GM23338 (cell line): ENCODE measurements around the gene NDEL1. TPM values are rescaled to one million over a fixed set of nuclear protein-coding genes. Genes with fewer than 3 reads are reported as not detected.

Source experiments
- ATAC-seq: fragments of 200-7000 bp; cut with Tn5 transposase; 3 replicates; pipeline ENCODE4 v1.9.1; 2020
- DNase-seq: peaks from one replicate; pipeline ENCODE4 v3.0.0-alpha.2; 2015; ENCODE audit warnings: low spot score
- H2AFZ ChIP-seq: fragments of 200-600 bp; sonication (generic); 2 replicates; pipeline ENCODE4 v1.8.0; 2016; ENCODE audit warnings: antibody characterized with exemption, mild to moderate bottlenecking, moderate library complexity
- H3F3A ChIP-seq: fragments of 200-600 bp; sonication (generic); replicated peaks from 2 replicates; pipeline ENCODE4 v1.8.0; 2017; ENCODE audit warnings: antibody characterized with exemption, mixed run types, low read depth
- H3K27ac ChIP-seq: fragments of 200-600 bp; sonication (generic); 2 replicates; pipeline ENCODE4 v1.6.1; 2016; ENCODE audit warnings: low read depth
- H3K27me3 ChIP-seq: fragments of 200-600 bp; sonication (generic); 2 replicates; pipeline ENCODE4 v1.8.0; 2016; ENCODE audit warnings: mild to moderate bottlenecking, mixed run types, moderate library complexity; ENCODE audit not compliant: insufficient read depth
- H3K36me3 ChIP-seq: fragments of 200-600 bp; sonication (generic); 2 replicates; pipeline ENCODE4 v1.8.0; 2016; ENCODE audit warnings: mild to moderate bottlenecking; ENCODE audit not compliant: insufficient read depth
- H3K4me1 ChIP-seq: fragments of 200-600 bp; sonication (generic); 2 replicates; pipeline ENCODE4 v1.8.0; 2016; ENCODE audit warnings: mild to moderate bottlenecking, moderate library complexity; ENCODE audit not compliant: insufficient read depth
- H3K4me2 ChIP-seq: fragments of 200-600 bp; sonication (generic); 2 replicates; pipeline ENCODE4 v1.7.1; 2017; ENCODE audit warnings: mixed run types
- H3K4me3 ChIP-seq: fragments of 200-600 bp; sonication (generic); 2 replicates; pipeline ENCODE4 v1.6.1; 2016; ENCODE audit warnings: mixed run types
- H3K79me2 ChIP-seq: fragments of 200-600 bp; sonication (generic); replicated peaks from 2 replicates; pipeline ENCODE4 v1.8.0; 2017; ENCODE audit warnings: mild to moderate bottlenecking; ENCODE audit not compliant: insufficient read depth
- H3K9me2 ChIP-seq: fragments of 200-600 bp; sonication (generic); 2 replicates; pipeline ENCODE4 v1.8.0; 2017; ENCODE audit not compliant: insufficient read depth
- H4K20me1 ChIP-seq: fragments of 200-600 bp; sonication (generic); replicated peaks from 2 replicates; pipeline ENCODE4 v1.8.0; 2017; ENCODE audit warnings: mild to moderate bottlenecking; ENCODE audit not compliant: insufficient read depth
- H3K27ac Mint-ChIP-seq: 2 replicates; pipeline ENCODE4 v1.8.0; 2020; ENCODE audit warnings: inconsistent platforms, mild to moderate bottlenecking, moderate library complexity, mixed read lengths
- H3K27me3 Mint-ChIP-seq: 3 replicates; pipeline ENCODE4 v1.8.0; 2022; ENCODE audit warnings: low read depth, mild to moderate bottlenecking, moderate library complexity, mixed read lengths, inconsistent platforms; ENCODE audit not compliant: insufficient read depth, poor library complexity
- H3K36me3 Mint-ChIP-seq: 3 replicates; pipeline ENCODE4 v1.8.0; 2021; ENCODE audit warnings: low read depth, mild to moderate bottlenecking, inconsistent platforms, moderate library complexity, mixed read lengths
- H3K4me1 Mint-ChIP-seq: 3 replicates; pipeline ENCODE4 v1.8.0; 2020; ENCODE audit warnings: mild to moderate bottlenecking, inconsistent platforms, mixed read lengths
- H3K4me3 Mint-ChIP-seq: 3 replicates; pipeline ENCODE4 v1.8.0; 2021; ENCODE audit warnings: moderate library complexity, mild to moderate bottlenecking, inconsistent platforms, mixed read lengths
- H3K9me3 Mint-ChIP-seq: 3 replicates; pipeline ENCODE4 v1.8.0; 2020; ENCODE audit warnings: moderate library complexity, mild to moderate bottlenecking, inconsistent platforms, mixed read lengths
- CREB1 ChIP-seq: fragments of 250-450 bp; sonication (Bioruptor Pico); IDR thresholded peaks from 2 replicates; pipeline ENCODE4 v1.5.0; 2020; ENCODE audit warnings: low read depth, mild to moderate bottlenecking, moderate library complexity
- EZH2 ChIP-seq: fragments of 200-600 bp; sonication (generic); IDR thresholded peaks from one replicate; pipeline ENCODE4 v1.8.0; 2017; ENCODE audit warnings: antibody characterized with exemption, mild to moderate bottlenecking, low read depth; ENCODE audit not compliant: unreplicated experiment
- EZH2phosphoT487 ChIP-seq: fragments of 200-600 bp; sonication (generic); IDR thresholded peaks from one replicate; pipeline ENCODE4 v1.8.1; 2018; ENCODE audit warnings: antibody characterized with exemption; ENCODE audit not compliant: unreplicated experiment
- JUNB ChIP-seq: IDR thresholded peaks from one replicate; pipeline ENCODE4 v1.6.1; 2016; ENCODE audit warnings: antibody characterized with exemption; ENCODE audit not compliant: unreplicated experiment
- NANOG ChIP-seq: IDR thresholded peaks from 2 replicates; pipeline ENCODE4 v1.6.1; 2016; ENCODE audit warnings: antibody characterized with exemption, borderline replicate concordance
- POLR2AphosphoS5 ChIP-seq: IDR thresholded peaks from 2 replicates; pipeline ENCODE4 v1.6.1; 2016; ENCODE audit warnings: antibody characterized with exemption, low read depth
- STAT1 ChIP-seq: IDR thresholded peaks from one replicate; pipeline ENCODE4 v1.6.1; 2016; ENCODE audit warnings: antibody characterized with exemption; ENCODE audit not compliant: unreplicated experiment
- ZNF114 ChIP-seq: fragments of 250-450 bp; sonication (Bioruptor Pico); IDR thresholded peaks from 2 replicates; pipeline ENCODE4 v1.5.0; 2020; ENCODE audit warnings: mild to moderate bottlenecking, moderate library complexity
- ZNF331 ChIP-seq: fragments of 250-450 bp; sonication (Bioruptor Pico); IDR thresholded peaks from 2 replicates; pipeline ENCODE4 v1.5.0; 2020; ENCODE audit warnings: low read depth, mild to moderate bottlenecking, moderate library complexity
- polyA plus RNA-seq: library from polyadenylated mRNA; unstranded; fragments of >200 nt; fragmentation: Nextera tagmentation; extraction: Ambion mirVana; gene quantifications from 2 replicates; pipeline ENCODE4 v1.2.1, GENCODE V29; 2016
- total RNA-seq: library from RNA; depleted of rRNA; stranded (reverse); fragments of >200 nt; shearing (Covaris generic); gene quantifications from 2 replicates; pipeline ENCODE4 v1.2.3, GENCODE V29; 2014
- TF ChIP-seq, protein P1 (sequence below), 2 experiments: fragments of 200-600 bp in 1 of 2; sonication (generic) in 1 of 2; conservative IDR thresholded peaks; 2 replicates each; pipeline versions ENCODE4 v1.5.1 to v1.6.1; 2016 to 2017; ENCODE audit warnings: antibody characterized with exemption in 2 of 2, low read depth in 2 of 2, mild to moderate bottlenecking in 2 of 2, moderate library complexity in 1 of 2
- TF ChIP-seq, protein P2 (sequence below): IDR thresholded peaks from one replicate; pipeline ENCODE4 v1.6.1; 2018; ENCODE audit warnings: antibody characterized with exemption; ENCODE audit not compliant: unreplicated experiment
- TF ChIP-seq, protein P3 (sequence below): IDR thresholded peaks from 2 replicates; pipeline ENCODE4 v1.6.1; 2016; ENCODE audit warnings: antibody characterized with exemption

NDEL1 gene
- total and polyA plus RNA-seq, 2 experiments from 2014 or later, result 21.2 to 26.0 TPM

DNA sequence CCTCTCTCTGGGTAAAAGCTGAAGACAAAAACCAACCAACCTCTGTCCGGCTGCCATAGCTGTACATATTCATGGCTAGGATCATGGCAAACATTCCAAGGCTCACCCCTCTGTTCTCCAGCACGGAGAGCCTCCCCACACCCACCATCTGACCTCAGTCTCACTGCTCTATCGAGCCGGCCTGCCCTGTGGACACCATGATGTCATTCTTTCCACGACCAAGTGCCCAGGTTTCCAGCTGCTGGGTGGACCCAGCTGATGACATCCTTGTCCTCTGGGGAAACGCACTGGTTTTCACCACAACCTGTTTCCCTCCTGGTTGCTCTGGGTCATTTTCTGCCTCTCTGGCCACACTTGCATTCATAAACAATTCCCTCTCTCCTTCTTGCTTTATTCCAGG, 67.7 kb downstream of the NDEL1 start:
- Histone ChIP-seq H3K4me1 (no peaks in the 10 kb centered on the region), H3F3A (no peaks in the 10 kb centered on the region), H3K4me3 (no peak overlapping the region), H4K20me1 (peaks cover 15% of the 10 kb centered on the region), H3K9me2 (no peaks in the 10 kb centered on the region), H3K27me3 (no peaks in the 10 kb centered on the region), H2AFZ (no peak overlapping the region), H3K36me3 (peaks cover 70% of the 10 kb centered on the region), H3K79me2 (no peaks in the 10 kb centered on the region), H3K4me2 (no peak overlapping the region), H3K27ac (peak overlapping the region; percentile 14; the same call in 1 of the 2 replicates)
- ATAC-seq (no peak), DNase-seq (no peak)
- H3K9me3 Mint-ChIP-seq, result no peaks in the 10 kb centered on the region
- H3K27me3 Mint-ChIP-seq, result peaks cover 14% of the 10 kb centered on the region
- H3K4me3 Mint-ChIP-seq, result no peak overlapping the region
- no peak for TF ChIP-seq POLR2AphosphoS5
- no peaks in the 10 kb centered on the region for H3K4me1 Mint-ChIP-seq
- H3K36me3 Mint-ChIP-seq, result peaks cover 94% of the 10 kb centered on the region
- H3K27ac Mint-ChIP-seq, result peak overlapping the region; percentile 85

DNA sequence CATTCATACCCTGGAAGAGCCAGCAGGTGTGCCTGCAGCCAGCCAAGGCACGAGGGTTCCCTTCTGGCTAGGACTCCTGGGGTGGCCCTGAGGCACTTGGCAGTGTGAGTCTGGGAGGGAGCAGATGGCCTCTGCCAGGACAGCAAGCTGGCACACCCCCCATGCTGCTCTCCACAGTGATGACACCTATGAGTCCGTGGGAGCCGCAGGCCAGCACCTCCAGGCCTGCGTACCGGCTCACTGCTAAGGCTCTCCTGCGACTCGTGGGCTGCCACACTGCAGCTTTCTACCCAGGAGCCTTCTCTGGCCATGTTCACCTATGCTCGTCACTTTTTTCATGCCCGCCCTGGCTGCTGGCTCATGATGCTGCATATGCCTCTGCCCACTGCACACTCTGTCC, 68.1 kb downstream of the NDEL1 start:
- Mint-ChIP-seq H3K4me3 (no peak overlapping the region), H3K4me1 (no peaks in the 10 kb centered on the region)
- peaks cover 70% of the 10 kb centered on the region for H3K36me3 ChIP-seq
- TF ChIP-seq POLR2AphosphoS5 (no peak), STAT1 (no peak), EZH2 (no peak), EZH2phosphoT487 (no peak), ZNF114 (no peak), CREB1 (CRISPR knock-in tag) (no peak), ZNF331 (CRISPR knock-in tag) (no peak), NANOG (no peak), JUNB (no peak)
- TF ChIP-seq, protein P1, sequence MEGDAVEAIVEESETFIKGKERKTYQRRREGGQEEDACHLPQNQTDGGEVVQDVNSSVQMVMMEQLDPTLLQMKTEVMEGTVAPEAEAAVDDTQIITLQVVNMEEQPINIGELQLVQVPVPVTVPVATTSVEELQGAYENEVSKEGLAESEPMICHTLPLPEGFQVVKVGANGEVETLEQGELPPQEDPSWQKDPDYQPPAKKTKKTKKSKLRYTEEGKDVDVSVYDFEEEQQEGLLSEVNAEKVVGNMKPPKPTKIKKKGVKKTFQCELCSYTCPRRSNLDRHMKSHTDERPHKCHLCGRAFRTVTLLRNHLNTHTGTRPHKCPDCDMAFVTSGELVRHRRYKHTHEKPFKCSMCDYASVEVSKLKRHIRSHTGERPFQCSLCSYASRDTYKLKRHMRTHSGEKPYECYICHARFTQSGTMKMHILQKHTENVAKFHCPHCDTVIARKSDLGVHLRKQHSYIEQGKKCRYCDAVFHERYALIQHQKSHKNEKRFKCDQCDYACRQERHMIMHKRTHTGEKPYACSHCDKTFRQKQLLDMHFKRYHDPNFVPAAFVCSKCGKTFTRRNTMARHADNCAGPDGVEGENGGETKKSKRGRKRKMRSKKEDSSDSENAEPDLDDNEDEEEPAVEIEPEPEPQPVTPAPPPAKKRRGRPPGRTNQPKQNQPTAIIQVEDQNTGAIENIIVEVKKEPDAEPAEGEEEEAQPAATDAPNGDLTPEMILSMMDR (conservative IDR thresholded peaks at IDR 0.05; ENCODE audit: low read depth in 2 of 2), result no peak
- TF ChIP-seq, protein P2, sequence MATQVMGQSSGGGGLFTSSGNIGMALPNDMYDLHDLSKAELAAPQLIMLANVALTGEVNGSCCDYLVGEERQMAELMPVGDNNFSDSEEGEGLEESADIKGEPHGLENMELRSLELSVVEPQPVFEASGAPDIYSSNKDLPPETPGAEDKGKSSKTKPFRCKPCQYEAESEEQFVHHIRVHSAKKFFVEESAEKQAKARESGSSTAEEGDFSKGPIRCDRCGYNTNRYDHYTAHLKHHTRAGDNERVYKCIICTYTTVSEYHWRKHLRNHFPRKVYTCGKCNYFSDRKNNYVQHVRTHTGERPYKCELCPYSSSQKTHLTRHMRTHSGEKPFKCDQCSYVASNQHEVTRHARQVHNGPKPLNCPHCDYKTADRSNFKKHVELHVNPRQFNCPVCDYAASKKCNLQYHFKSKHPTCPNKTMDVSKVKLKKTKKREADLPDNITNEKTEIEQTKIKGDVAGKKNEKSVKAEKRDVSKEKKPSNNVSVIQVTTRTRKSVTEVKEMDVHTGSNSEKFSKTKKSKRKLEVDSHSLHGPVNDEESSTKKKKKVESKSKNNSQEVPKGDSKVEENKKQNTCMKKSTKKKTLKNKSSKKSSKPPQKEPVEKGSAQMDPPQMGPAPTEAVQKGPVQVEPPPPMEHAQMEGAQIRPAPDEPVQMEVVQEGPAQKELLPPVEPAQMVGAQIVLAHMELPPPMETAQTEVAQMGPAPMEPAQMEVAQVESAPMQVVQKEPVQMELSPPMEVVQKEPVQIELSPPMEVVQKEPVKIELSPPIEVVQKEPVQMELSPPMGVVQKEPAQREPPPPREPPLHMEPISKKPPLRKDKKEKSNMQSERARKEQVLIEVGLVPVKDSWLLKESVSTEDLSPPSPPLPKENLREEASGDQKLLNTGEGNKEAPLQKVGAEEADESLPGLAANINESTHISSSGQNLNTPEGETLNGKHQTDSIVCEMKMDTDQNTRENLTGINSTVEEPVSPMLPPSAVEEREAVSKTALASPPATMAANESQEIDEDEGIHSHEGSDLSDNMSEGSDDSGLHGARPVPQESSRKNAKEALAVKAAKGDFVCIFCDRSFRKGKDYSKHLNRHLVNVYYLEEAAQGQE, result no peak
- TF ChIP-seq, protein P3, sequence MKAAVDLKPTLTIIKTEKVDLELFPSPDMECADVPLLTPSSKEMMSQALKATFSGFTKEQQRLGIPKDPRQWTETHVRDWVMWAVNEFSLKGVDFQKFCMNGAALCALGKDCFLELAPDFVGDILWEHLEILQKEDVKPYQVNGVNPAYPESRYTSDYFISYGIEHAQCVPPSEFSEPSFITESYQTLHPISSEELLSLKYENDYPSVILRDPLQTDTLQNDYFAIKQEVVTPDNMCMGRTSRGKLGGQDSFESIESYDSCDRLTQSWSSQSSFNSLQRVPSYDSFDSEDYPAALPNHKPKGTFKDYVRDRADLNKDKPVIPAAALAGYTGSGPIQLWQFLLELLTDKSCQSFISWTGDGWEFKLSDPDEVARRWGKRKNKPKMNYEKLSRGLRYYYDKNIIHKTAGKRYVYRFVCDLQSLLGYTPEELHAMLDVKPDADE, result no peak

More for the DNA sequence above, 68.1 kb downstream of the NDEL1 start:
- H3K79me2 ChIP-seq, result no peaks in the 10 kb centered on the region
- Mint-ChIP-seq H3K36me3 (peaks cover 94% of the 10 kb centered on the region), H3K9me3 (no peaks in the 10 kb centered on the region), H3K27ac (peak overlapping the region; percentile 85; the same call in 1 of the 2 replicates), H3K27me3 (peaks cover 12% of the 10 kb centered on the region)
- no peak overlapping the region for H3K4me3 ChIP-seq
- ATAC-seq (no peak), DNase-seq (no peak)
- H3F3A ChIP-seq, result no peaks in the 10 kb centered on the region
- no peaks in the 10 kb centered on the region for H3K27me3 ChIP-seq
- H4K20me1 ChIP-seq, result peaks cover 15% of the 10 kb centered on the region
- no peaks in the 10 kb centered on the region for H3K4me1 ChIP-seq
- no peak overlapping the region for H2AFZ ChIP-seq
- H3K9me2 ChIP-seq, result no peaks in the 10 kb centered on the region
- H3K4me2 ChIP-seq, result no peak overlapping the region
- H3K27ac ChIP-seq, result peak overlapping the region; percentile 14; the same call in 1 of the 2 replicates
